Measurements from ENCODE around the gene XPR1.
"Not testable (repeated sequence)": the region's sequence is repeated elsewhere in the genome, so short reads cannot be mapped to it uniquely, and the experiment has no call there.

The XPR1 gene

GRCh38 chr1:180724055-180724454 lies 92.2 kb downstream of the XPR1 start:
- DNase-seq: no peak

- DNase-seq: not testable (repeated sequence)
These were observed 94.2 kb downstream of the XPR1 start for GRCh38 chr1:180726024-180726423.

- DNase-seq: not testable (repeated sequence)
These were observed 95.9 kb downstream of the XPR1 start for GRCh38 chr1:180727751-180728150.

GRCh38 chr1:180728472-180729106 lies 96.8 kb downstream of the XPR1 start:
- DNase-seq: no peak

- DNase-seq: no peak
These were observed 99.3 kb downstream of the XPR1 start for GRCh38 chr1:180731131-180731530.

GRCh38 chr1:180732866-180733265 lies 101.0 kb downstream of the XPR1 start:
- DNase-seq: no peak

GRCh38 chr1:180734366-180734765 lies 102.5 kb downstream of the XPR1 start:
- no peak for DNase-seq

GRCh38 chr1:180742663-180743062 lies 110.8 kb downstream of the XPR1 start:
- no peak for DNase-seq

- no peak for DNase-seq
These were observed 112.0 kb downstream of the XPR1 start for GRCh38 chr1:180743868-180744267.

GRCh38 chr1:180745098-180745497 lies 113.3 kb downstream of the XPR1 start:
- DNase-seq: no peak

- DNase-seq: no peak
These were observed 120.1 kb downstream of the XPR1 start for GRCh38 chr1:180751921-180752320.

GRCh38 chr1:180754453-180754852 lies 122.6 kb downstream of the XPR1 start:
- no peak for DNase-seq

- no peak for DNase-seq
These were observed 125.8 kb downstream of the XPR1 start for GRCh38 chr1:180757657-180758056.

GRCh38 chr1:180762796-180763195 lies 131.0 kb downstream of the XPR1 start:
- DNase-seq: no peak

GRCh38 chr1:180765151-180765550 lies 133.3 kb downstream of the XPR1 start:
- no peak for DNase-seq

GRCh38 chr1:180769889-180770288 lies 138.1 kb downstream of the XPR1 start:
- DNase-seq: no peak

- no peak for DNase-seq
These were observed 141.5 kb downstream of the XPR1 start for GRCh38 chr1:180773210-180773865.

- no peak for DNase-seq
These were observed 144.0 kb downstream of the XPR1 start for GRCh38 chr1:180775801-180776200.

GRCh38 chr1:180777072-180777689 lies 145.4 kb downstream of the XPR1 start:
- no peak for DNase-seq

GRCh38 chr1:180778782-180779398 lies 147.1 kb downstream of the XPR1 start:
- DNase-seq: no peak

GRCh38 chr1:180779584-180779983 lies 147.8 kb downstream of the XPR1 start:
- DNase-seq: no peak

GRCh38 chr1:180781718-180782117 lies 149.9 kb downstream of the XPR1 start:
- DNase-seq: no peak

- DNase-seq: no peak
These were observed 153.5 kb downstream of the XPR1 start for GRCh38 chr1:180785291-180785690.

GRCh38 chr1:180785887-180786286 lies 154.1 kb downstream of the XPR1 start:
- DNase-seq: no peak

All from activated CD8-positive, alpha-beta memory T cell treated with anti-CD3 and anti-CD28 coated beads for 24 hours (primary cell).